ENCODE results near the gene PCNX2.
"Not testable (repeated sequence)": the region's sequence is repeated elsewhere in the genome, so short reads cannot be mapped to it uniquely, and the experiment has no call there.

PCNX2 gene

DNA sequence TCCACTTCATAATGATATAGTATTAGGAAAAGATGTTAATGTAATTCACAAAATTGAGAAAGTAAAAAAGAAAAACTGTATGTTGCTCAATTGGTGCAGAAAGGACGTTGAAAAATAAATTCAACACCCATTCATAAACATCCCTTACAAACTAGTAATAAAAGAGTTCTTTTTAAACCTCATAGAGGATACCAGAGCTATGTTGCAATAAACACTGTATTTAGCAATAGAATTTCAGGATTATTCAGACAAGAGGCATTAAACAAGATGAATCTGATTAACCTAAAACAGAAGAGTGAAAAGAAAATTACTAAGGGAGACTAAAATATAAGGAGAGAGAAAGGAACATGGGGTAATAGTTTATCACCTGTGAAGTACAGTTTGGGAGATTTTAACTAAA lies 190.3 kb downstream of the PCNX2 start:
- DNase-seq (ENCODE audit: low read depth): peak; percentile 85

DNA sequence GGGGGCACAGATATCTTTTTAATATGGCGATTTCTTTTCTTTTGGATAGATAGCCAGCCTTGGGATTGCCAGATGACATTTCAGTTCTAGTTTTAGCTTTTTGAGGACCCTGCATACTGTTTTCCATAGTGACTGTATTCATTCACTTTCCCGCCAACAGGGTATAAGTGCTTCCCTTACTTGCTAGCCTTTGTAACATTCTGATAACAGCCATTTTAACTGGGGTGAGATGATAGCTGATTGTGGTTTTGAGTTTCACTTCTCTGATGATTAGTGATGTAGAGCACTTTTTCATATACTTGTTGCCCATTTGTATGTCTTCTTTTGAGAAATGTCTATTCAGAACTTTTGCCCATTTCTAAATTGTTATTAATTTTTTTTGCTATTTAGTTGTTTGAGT lies 193.2 kb downstream of the PCNX2 start:
- DNase-seq (ENCODE audit: low read depth): no peak

- DNase-seq (ENCODE audit: low read depth): no peak
These were observed 197.5 kb downstream of the PCNX2 start for GRCh38 chr1:233097959-233098580.

DNA sequence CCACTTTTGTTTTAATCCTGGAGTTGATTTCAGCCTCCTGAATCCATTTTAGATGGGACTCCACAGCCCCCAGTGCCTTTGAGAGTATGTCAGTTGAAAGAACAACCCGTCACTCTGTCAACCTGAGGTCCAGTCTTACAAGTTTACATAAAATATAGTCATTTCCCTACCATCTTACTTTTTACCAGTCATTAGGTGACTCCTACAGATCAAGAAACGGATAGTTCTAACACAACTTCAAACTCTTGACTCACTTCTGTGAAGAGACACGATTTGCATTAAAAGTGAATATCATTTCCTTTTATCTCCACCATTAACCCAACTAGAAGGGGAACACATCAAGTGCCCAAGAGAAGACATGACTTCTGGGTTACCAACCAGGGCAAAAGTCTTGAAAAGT lies 198.0 kb downstream of the PCNX2 start:
- DNase-seq (ENCODE audit: low read depth): no peak

DNA sequence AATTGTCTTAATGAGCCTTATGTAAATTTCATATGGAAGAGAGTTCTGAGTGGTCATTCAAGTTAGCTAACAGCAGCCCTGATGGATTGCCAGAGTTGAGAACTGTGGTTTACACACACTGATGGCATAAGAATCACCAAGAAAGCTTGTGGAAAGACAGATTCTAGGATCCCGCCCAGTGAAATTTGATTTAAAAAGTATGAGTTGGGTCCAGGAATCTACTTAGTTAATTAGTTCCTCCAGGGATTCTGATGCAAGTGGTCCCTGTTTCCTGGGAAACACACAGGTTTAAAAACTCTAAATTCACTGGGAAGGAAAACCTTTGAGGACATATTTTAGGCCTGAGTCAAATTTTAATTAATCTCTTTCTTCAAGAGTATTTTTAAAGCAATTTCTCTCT lies 200.8 kb downstream of the PCNX2 start:
- DNase-seq (ENCODE audit: low read depth): no peak

DNA sequence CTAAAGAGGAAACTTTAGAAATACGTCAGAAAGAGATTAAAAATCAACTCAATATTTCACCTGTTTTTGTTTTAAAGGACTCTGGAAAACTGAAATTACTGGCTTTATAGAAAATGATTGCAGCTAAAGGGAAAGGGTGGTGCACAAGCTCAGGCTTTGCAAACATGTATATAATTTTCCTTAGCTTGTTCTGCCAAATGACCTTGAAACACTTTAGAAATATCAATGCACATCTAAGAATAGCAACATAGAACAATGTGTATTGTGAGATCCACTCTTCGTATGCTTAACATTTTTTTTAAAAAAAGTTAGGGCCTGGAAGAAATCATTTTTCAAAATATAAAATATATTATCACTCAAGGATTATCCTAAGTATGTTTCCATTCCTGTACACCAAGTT lies 201.3 kb downstream of the PCNX2 start:
- no peak for DNase-seq (ENCODE audit: low read depth)

GRCh38 chr1:233090746-233091494 lies 204.6 kb downstream of the PCNX2 start:
- DNase-seq (ENCODE audit: low read depth): no peak

- no peak for DNase-seq (ENCODE audit: low read depth)
These were observed 206.3 kb downstream of the PCNX2 start for GRCh38 chr1:233089251-233089650.

DNA sequence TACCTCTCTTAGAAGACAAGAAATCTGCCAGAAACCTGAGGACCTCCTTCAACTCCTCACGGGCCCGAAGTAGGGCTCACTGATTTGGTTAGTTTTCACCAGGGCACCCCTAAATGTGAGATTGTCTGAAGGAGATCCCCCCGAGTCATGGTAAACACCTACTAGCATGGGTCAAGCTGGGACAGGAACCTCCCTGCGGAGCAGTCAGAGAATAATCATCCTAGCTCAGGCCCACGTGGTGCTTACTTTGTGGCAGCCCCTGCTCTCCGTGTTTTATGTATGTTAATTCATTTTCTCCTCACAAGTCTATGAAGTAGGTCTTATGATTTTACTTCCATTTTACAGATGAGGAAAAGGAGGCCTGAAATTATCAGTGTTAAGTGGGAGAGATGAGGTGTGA lies 206.9 kb downstream of the PCNX2 start:
- DNase-seq (ENCODE audit: low read depth): no peak

GRCh38 chr1:233086961-233087881 lies 208.3 kb downstream of the PCNX2 start:
- no peak for DNase-seq (ENCODE audit: low read depth)

DNA sequence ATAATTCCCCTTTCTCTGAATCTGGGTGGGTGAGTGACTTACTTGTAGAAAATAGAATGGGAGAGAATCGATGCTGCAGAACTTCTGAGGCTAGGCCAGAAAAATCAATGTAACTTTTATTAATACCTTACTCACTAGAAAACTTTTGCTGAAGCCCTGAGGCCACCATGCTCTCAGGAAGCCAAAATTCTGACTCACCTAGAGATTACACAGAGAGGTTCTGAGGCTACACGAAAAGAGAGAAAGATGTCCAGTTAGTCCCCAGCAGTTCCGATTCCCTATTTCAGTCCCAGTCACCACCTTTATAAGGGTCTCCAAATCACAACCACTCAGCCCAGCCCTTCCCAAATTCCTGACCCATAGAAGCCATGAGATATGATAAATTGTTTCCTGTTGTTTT lies 210.0 kb downstream of the PCNX2 start:
- DNase-seq (ENCODE audit: low read depth): no peak

DNA sequence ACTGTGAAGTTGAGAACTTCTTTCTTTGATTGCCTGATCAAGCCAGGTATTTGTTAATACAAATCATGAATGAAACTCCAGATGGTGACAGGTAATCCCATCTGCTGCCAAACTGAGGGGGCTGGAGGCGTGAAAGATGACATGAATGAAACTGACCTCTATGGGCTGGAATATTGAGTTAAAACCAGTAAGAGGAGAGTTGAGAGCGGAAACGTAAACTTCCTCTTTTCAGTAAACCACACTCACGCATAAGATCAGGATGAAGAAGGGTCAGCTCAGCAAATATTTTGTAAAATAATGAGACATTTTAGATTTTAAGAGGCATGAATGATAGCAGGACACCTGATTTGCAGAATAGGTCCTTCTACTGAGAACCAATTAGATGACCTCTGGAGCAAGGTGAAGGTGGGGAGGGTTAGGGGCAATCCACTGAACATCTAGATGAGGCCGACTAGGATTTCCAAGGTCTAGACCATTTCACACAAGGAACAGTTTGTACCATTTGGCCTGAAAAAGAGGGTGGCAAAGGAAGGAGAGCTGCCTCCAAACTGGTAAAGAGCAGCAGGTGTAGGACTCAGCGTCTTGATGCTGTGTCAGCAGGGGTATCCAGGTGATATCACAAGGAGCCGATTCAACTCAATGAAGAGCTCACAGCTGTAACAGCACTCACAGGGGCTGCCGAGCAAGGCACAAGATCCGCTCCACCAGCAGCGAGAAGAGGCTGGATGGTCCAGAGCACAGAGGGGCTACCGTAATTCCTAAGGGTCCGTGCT lies 212.6 kb downstream of the PCNX2 start:
- no peak for DNase-seq (ENCODE audit: low read depth)

- DNase-seq (ENCODE audit: low read depth): no peak
These were observed 213.8 kb downstream of the PCNX2 start for GRCh38 chr1:233081735-233082134.

GRCh38 chr1:233080827-233081226 lies 214.7 kb downstream of the PCNX2 start:
- not testable (repeated sequence) for DNase-seq (ENCODE audit: low read depth)

GRCh38 chr1:233080286-233080685 lies 215.2 kb downstream of the PCNX2 start:
- no peak for DNase-seq (ENCODE audit: low read depth)

DNA sequence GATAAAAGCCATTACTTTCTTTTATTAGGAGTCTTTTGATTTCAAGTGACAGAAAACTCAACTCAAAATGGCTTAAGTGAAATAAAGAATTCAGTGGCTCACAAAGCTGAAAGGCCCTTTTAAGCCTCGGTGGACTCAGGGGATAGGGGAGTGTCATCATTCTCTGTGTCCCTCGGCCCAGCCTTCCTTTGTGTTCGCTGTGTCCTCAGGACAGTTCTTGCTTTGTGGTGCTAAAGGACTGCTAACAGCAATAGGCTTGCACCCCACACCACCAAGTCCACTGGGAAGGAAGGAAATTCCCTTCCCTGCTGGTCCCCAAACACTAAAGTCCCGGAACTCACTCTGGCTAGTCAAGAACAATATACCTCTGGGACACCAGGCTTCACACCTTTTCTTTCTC lies 216.0 kb downstream of the PCNX2 start:
- DNase-seq (ENCODE audit: low read depth): no peak

- DNase-seq (ENCODE audit: low read depth): no peak
These were observed 217.1 kb downstream of the PCNX2 start for GRCh38 chr1:233078396-233078795.

- DNase-seq (ENCODE audit: low read depth): no peak
These were observed 219.6 kb downstream of the PCNX2 start for GRCh38 chr1:233075915-233076295.

GRCh38 chr1:233066087-233066486 lies 229.4 kb downstream of the PCNX2 start:
- DNase-seq (ENCODE audit: low read depth): no peak

- DNase-seq (ENCODE audit: low read depth): no peak
These were observed 229.8 kb downstream of the PCNX2 start for GRCh38 chr1:233065685-233066084.

GRCh38 chr1:233064988-233065387 lies 230.5 kb downstream of the PCNX2 start:
- no peak for DNase-seq (ENCODE audit: low read depth)

DNA sequence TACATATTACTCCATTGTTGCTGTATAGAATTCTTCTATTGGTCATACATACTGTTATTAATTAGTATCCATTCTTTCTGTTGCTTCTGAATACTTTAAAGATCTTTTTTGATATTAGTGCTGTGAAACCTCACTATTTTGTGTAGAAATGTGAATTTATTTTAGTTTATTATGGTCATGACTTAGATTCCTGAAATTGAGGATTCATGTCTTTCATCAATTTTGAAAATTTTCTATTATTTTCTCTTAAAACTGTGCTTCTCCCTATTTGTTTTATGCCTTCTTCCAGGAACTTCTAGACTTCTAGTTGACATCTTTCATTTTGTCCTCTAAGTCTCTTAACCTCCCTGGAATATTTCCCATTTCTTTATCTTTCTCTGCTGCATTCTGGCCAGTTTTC lies 232.1 kb downstream of the PCNX2 start:
- no peak for DNase-seq (ENCODE audit: low read depth)

All from fibroblast of gingiva (primary cell).